Right lobe of liver (tissue), 6 donors: ENCODE measurements around the gene BMF. TPM values are rescaled to one million over a fixed set of nuclear protein-coding genes. Genes with fewer than 3 reads are reported as not detected.

ENCODE experiments used
- ATAC-seq, 4 donors: fragments of 200-7000 bp; cut with Tn5 transposase; one replicate each; pipeline ENCODE4 v1.9.1; 2020; ENCODE audit warnings: mild to moderate bottlenecking in 4 of 4, moderate library complexity in 4 of 4
- DNase-seq, 3 donors: peaks; one replicate each; pipeline ENCODE4 v3.0.0-alpha.2; 2020
- H3K27ac ChIP-seq, 3 donors: fragments of 200-600 bp; one replicate each; pipeline ENCODE4 v1.8.0; 2022
- H3K27me3 ChIP-seq, 2 donors: fragments of 200-600 bp; one replicate each; pipeline ENCODE4 v1.8.0; 2022
- H3K36me3 ChIP-seq, 4 donors: fragments of 200-600 bp; sonication (generic) in 1 of 4; one replicate each; pipeline versions ENCODE4 v1.5.1 to v1.8.0; 2017 to 2022; ENCODE audit warnings: control low read depth in 1 of 4
- H3K4me1 ChIP-seq, 4 donors: fragments of 200-600 bp; sonication (generic) in 1 of 4; one replicate each; pipeline versions ENCODE4 v1.5.1 to v1.8.0; 2017 to 2022; ENCODE audit warnings: control low read depth in 1 of 4
- H3K4me3 ChIP-seq, 3 donors: fragments of 200-600 bp; one replicate each; pipeline ENCODE4 v1.8.0; 2022
- H3K9me3 ChIP-seq, 4 donors: fragments of 200-600 bp; sonication (generic) in 1 of 4; one replicate each; pipeline versions ENCODE4 v1.5.1 to v1.8.0; 2017 to 2022; ENCODE audit warnings: control low read depth in 1 of 4
- POLR2A ChIP-seq: fragments of 450-650 bp; IDR thresholded peaks from one replicate; pipeline ENCODE4 v1.6.1; 2017; ENCODE audit warnings: antibody characterized with exemption, mild to moderate bottlenecking
- WGBS: methylation state at CpG from one replicate; pipeline ENCODE4 v1.1.6; 2018; ENCODE audit warnings: low coverage, low lambda C conversion rate; ENCODE audit not compliant: insufficient coverage; ENCODE audit errors: missing lambda C conversion rate; 5-methylcytosine and 5-hydroxymethylcytosine counted together
- intact Hi-C, 2 donors: fragments of 100-400 bp; cut with DNase I; formaldehyde crosslinking; loops; one replicate each; pipeline versions ENCODE4 v1.11.2 to v1.14.1; 2022
- total RNA-seq, 6 experiments: library from RNA; depleted of rRNA in 2 of 6; stranded (reverse); fragments of >200 nt in 2 of 6; fragmentation: NEBNext Ultra II Directional in 3 of 6; extraction: Animal tissue kit (Norgen Biotek cat#: 25700) in 3 of 6; gene quantifications; one replicate each; pipeline versions ENCODE4 v1.1.0 to v1.2.4, GENCODE V29; 2016 to 2023
- TF ChIP-seq, protein P1 (sequence below), 4 donors: fragments of 200-600 bp in 3 of 4; fragments of 450-650 bp in 1 of 4; IDR thresholded peaks; one replicate each; pipeline versions ENCODE4 v1.5.1 to v1.8.0; 2016 to 2022; ENCODE audit warnings: antibody characterized with exemption in 4 of 4, mild to moderate bottlenecking in 2 of 4
- donor health status: DM: no; HTN: yes; CAD: no.
- donor health status: DM: no; HTN: no; CAD: no.
- donor health status: DM: no; HTN: no; CAD: no.
- donor health status: DM: no; HTN: yes; CAD: no.
- donor health status: DM: no; HTN: yes; CAD: no.

The BMF gene
- total RNA-seq, 6 experiments from 2014 or later, result 1.7 to 7.3 (median 3.4) TPM

DNA sequence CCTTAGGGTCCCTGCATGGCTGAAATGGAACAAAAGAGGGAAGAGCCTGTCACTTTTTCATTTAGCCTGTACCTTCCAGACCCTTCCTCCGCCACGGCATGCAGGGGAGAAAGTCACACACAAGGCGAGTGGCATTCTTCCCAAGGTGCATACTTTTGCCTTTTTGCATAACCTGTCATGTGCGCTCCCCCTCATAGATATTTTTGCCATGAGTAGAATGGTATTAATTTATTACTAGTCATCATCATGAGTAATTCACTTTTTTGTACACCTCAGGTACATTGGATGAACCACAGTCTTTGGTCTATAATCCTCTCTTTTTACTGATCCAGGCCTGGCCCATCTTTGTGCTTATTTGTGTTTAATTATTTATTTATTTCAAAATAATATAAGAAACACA is 43.3 kb upstream of the BMF start:
- TF ChIP-seq POLR2A, result no peak
- intact Hi-C loops, result no loop called here
- Histone ChIP-seq H3K27ac (no peak overlapping the region), H3K9me3 (no peaks in the 10 kb centered on the region), H3K27me3 (no peaks in the 10 kb centered on the region), H3K4me3 (no peak overlapping the region), H3K4me1 (no peaks in the 10 kb centered on the region), H3K36me3 (no peaks in the 10 kb centered on the region)
- DNase-seq, result no peak
- no peak for ATAC-seq
- WGBS, result 100% methylated on average over 1 of the region's 4 CpGs

DNA sequence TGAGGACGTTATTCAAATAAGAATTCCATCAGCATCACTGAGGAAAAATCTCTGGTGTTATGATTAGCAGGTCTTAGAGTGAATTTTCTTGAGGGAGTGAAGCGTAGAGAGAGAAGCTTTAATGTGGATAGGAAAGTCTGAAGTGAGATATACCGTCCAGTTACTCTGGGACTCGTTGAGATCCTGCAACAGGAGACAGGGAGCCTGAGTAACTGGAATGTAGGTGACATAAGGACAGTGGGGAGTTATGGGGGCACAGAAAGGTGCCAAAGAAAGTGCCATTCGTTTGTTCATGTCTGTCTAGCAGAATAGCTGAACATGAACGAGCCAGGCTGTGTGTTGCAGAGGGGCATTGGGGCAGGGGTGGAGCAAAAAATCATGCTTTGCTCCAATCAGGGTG is 42.8 kb upstream of the BMF start:
- no peaks in the 10 kb centered on the region for H3K36me3 ChIP-seq
- DNase-seq (no peak), ATAC-seq (no peak)
- no peak overlapping the region for H3K4me3 ChIP-seq
- intact Hi-C loops, result no loop called here
- H3K27ac ChIP-seq, result no peak overlapping the region
- H3K9me3 ChIP-seq, result no peaks in the 10 kb centered on the region
- H3K4me1 ChIP-seq, result no peaks in the 10 kb centered on the region
- WGBS, result 45% methylated on average over 5 of the region's 6 CpGs
- H3K27me3 ChIP-seq, result no peaks in the 10 kb centered on the region
- no peak for TF ChIP-seq POLR2A
- TF ChIP-seq, protein P1, sequence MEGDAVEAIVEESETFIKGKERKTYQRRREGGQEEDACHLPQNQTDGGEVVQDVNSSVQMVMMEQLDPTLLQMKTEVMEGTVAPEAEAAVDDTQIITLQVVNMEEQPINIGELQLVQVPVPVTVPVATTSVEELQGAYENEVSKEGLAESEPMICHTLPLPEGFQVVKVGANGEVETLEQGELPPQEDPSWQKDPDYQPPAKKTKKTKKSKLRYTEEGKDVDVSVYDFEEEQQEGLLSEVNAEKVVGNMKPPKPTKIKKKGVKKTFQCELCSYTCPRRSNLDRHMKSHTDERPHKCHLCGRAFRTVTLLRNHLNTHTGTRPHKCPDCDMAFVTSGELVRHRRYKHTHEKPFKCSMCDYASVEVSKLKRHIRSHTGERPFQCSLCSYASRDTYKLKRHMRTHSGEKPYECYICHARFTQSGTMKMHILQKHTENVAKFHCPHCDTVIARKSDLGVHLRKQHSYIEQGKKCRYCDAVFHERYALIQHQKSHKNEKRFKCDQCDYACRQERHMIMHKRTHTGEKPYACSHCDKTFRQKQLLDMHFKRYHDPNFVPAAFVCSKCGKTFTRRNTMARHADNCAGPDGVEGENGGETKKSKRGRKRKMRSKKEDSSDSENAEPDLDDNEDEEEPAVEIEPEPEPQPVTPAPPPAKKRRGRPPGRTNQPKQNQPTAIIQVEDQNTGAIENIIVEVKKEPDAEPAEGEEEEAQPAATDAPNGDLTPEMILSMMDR (IDR thresholded peaks at IDR 0.05), result no peak

GRCh38 chr15:40150163-40150925 is 41.7 kb upstream of the BMF start:
- Histone ChIP-seq H3K27ac (no peak overlapping the region), H3K9me3 (no peaks in the 10 kb centered on the region), H3K27me3 (no peaks in the 10 kb centered on the region), H3K36me3 (no peaks in the 10 kb centered on the region), H3K4me3 (no peak overlapping the region), H3K4me1 (no peaks in the 10 kb centered on the region)
- TF ChIP-seq, protein P1 (IDR thresholded peaks at IDR 0.05), result no peak
- TF ChIP-seq POLR2A, result no peak
- intact Hi-C loops, result no loop called here
- 61% methylated on average over 8 of the region's 9 CpGs for WGBS
- DNase-seq (no peak), ATAC-seq (peak in 1 of 4 donors; percentile 66)

DNA sequence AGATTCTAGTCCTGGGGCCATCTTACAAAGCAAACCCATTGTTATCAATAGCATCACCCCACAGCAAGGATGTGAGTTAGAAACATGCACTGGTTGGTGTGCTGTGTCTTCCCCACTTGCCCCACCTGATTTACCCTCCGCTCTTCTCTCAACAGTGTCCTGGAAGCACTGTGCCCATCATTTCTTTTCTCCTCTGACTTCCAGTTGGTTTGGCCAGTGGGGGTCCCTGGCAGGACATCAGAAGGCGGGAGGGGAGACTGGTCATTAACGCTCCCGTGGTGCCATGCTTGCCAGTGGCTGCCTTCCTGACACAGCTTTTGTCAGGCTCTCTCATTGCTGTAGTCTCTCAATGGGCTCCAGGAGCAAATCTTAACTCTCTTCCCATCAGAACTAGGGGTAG is 40.7 kb upstream of the BMF start:
- no peak overlapping the region for H3K27ac ChIP-seq
- H3K9me3 ChIP-seq, result no peaks in the 10 kb centered on the region
- no peak for TF ChIP-seq POLR2A
- TF ChIP-seq, protein P1 (IDR thresholded peaks at IDR 0.05), result no peak
- no peaks in the 10 kb centered on the region for H3K27me3 ChIP-seq
- ATAC-seq (no peak), DNase-seq (no peak)
- H3K36me3 ChIP-seq, result no peaks in the 10 kb centered on the region
- intact Hi-C loops, result no loop called here
- H3K4me3 ChIP-seq, result no peak overlapping the region
- WGBS, result 78% methylated on average over 2 of the region's 4 CpGs
- no peaks in the 10 kb centered on the region for H3K4me1 ChIP-seq

DNA sequence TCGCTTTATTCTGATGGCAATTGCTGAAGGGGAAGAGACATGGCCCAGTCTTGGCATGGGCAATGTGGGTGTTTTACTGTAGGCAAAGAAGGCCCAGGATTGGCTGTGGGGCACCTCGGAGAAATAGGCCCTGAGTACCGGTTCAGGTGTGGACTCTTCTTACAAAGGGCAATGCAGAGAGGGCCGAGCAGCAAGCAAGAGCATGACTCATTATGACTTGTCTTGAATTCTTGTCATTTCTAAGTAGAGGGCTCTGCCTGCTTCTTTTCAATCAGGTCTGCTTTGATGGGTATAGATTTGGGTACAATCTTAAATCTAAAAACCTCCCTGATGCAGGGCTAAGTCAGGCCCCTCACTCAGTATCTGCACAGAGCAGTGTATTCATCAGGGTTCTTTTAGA is 37.4 kb upstream of the BMF start:
- ATAC-seq (no peak), DNase-seq (no peak)
- H3K4me1 ChIP-seq, result peaks cover 0 to 11% (median 0%) of the 10 kb centered on the region in 4 donors
- no peak overlapping the region for H3K4me3 ChIP-seq
- H3K27ac ChIP-seq, result no peak overlapping the region
- WGBS, result 86% methylated on average over 3 of the region's 4 CpGs
- H3K9me3 ChIP-seq, result no peaks in the 10 kb centered on the region
- TF ChIP-seq, protein P1 (IDR thresholded peaks at IDR 0.05), result no peak
- TF ChIP-seq POLR2A, result no peak
- intact Hi-C loops, result no loop called here
- H3K27me3 ChIP-seq, result no peaks in the 10 kb centered on the region
- no peaks in the 10 kb centered on the region for H3K36me3 ChIP-seq
